ENCODE data around the gene PTGDS.

DNA sequence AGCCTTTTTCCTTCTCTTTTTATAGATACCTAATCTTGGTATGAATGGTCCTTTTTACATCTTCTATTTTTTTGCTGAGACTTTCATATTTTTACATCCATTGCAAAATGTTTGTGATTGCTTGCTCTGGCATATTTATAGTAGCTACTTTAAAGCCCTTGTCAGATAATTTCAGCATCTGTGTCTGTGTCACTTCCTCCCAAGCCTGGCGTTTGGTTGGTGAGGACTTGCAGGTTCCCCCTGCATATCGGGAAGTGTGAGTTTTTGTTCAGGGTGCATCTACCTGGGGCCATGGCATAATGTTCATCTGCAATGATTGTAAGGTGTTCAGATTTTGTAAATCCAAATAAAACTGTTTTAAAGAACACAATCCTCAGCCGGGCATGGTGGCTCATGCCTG, 41.7 kb upstream of the PTGDS start:
- TF ChIP-seq YY1 (IDR thresholded peaks at IDR 0.05; ENCODE audit: low read depth) (no peak), RAD21 (IDR thresholded peaks at IDR 0.05; ENCODE audit: low read depth) (no peak), TCF12 (IDR thresholded peaks at IDR 0.05; ENCODE audit: low read depth) (no peak)
- TF ChIP-seq, protein P1, sequence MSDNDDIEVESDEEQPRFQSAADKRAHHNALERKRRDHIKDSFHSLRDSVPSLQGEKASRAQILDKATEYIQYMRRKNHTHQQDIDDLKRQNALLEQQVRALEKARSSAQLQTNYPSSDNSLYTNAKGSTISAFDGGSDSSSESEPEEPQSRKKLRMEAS (IDR thresholded peaks at IDR 0.05), result no peak
- TF ChIP-seq, protein P2, sequence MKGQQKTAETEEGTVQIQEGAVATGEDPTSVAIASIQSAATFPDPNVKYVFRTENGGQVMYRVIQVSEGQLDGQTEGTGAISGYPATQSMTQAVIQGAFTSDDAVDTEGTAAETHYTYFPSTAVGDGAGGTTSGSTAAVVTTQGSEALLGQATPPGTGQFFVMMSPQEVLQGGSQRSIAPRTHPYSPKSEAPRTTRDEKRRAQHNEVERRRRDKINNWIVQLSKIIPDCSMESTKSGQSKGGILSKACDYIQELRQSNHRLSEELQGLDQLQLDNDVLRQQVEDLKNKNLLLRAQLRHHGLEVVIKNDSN (IDR thresholded peaks at IDR 0.05), result no peak
